ENCODE data around the gene DST. TPM values are rescaled to one million over a fixed set of nuclear protein-coding genes. Genes with fewer than 3 reads are reported as not detected.

The DST gene
- total and polyA plus RNA-seq, 2 of the 8 experiments (the other 6 are each of a cell fraction or from before 2014, with no cell fraction given): 49.4 to 116 TPM

- no peak for DNase-seq (ENCODE audit: low read depth in 1 of 2, low spot score in 2 of 2)
- no peaks in the 10 kb centered on the region for H3K23me2 ChIP-seq (ENCODE audit: low read depth, low read length)
- no peak overlapping the region for H3K56ac ChIP-seq (replicated peaks; ENCODE audit: insufficient read length, low read depth, low read length)
- no peaks in the 10 kb centered on the region for H3K79me1 ChIP-seq (ENCODE audit: low read depth, low read length)
- H3K14ac ChIP-seq (ENCODE audit: insufficient read length): no peak overlapping the region
- no peak overlapping the region for H2AFZ ChIP-seq (ENCODE audit: low read length)
- H3K4me3 ChIP-seq (ENCODE audit: extremely low read depth in 1 of 4, insufficient read depth in 2 of 4, low read depth in 3 of 4, low read length in 4 of 4): no peak overlapping the region
- no peak overlapping the region for H4K91ac ChIP-seq (replicated peaks; ENCODE audit: insufficient read length, low read length)
- no peak overlapping the region for H4K8ac ChIP-seq (ENCODE audit: extremely low read depth, insufficient read depth, low read length)
- 0 out of 7 replicates have a peak, but pooled peaks cover 0 to 3% (median 0%) of the 10 kb centered on the region in 4 experiments for H3K4me1 ChIP-seq (replicated peaks in 1 of 4; ENCODE audit: control insufficient read depth in 3 of 4, insufficient read depth in 4 of 4, low read length in 3 of 4)
- H3K4me2 ChIP-seq (ENCODE audit: insufficient read depth in 1 of 2, low read depth in 2 of 2, low read length in 2 of 2): no peak overlapping the region
- H2BK12ac ChIP-seq (ENCODE audit: low read depth, low read length): no peak overlapping the region
- H4K5ac ChIP-seq (ENCODE audit: insufficient read length, low read depth, low read length): no peak overlapping the region
- 89% methylated on average over 1 of the region's 1 CpG; no CpG with 5 or more reads in 1 of the 2 experiments for WGBS, 2 experiments (ENCODE audit: extremely low coverage in 1 of 2, insufficient coverage in 1 of 2, insufficient read length in 1 of 2, insufficient replicate concordance in 2 of 2, low coverage in 1 of 2, low lambda C conversion rate in 2 of 2, missing lambda C conversion rate in 1 of 2)
- H4K20me1 ChIP-seq (replicated peaks in 1 of 2; ENCODE audit: control insufficient read depth in 1 of 2, insufficient read depth in 2 of 2, low read length in 2 of 2): no peaks in the 10 kb centered on the region
- H3K4ac ChIP-seq (replicated peaks; ENCODE audit: insufficient read length, low read depth, low read length): no peak overlapping the region
- H3K36me3 ChIP-seq (ENCODE audit: control insufficient read depth in 2 of 4, insufficient read depth in 4 of 4, low read length in 3 of 4): peaks cover 0 to 13% (median 5%) of the 10 kb centered on the region in 4 experiments; a peak in 3 of 8 replicates
- no peaks in the 10 kb centered on the region for H3K9me3 ChIP-seq (ENCODE audit: insufficient read depth in 2 of 2, low read depth in 1 of 2, low read length in 1 of 2)
- FAIRE-seq: no peak
- H3K23ac ChIP-seq (ENCODE audit: insufficient read length): no peak overlapping the region
- CTCF ChIA-PET (ENCODE audit: partially characterized antibody): interaction anchor here (1.4 to 1.8 kb wide), 4 partner anchors 10 to 199 kb away, joined by 4 to 12 read pairs (median 4); partner anchors contain the start of gene DST
- H2AK5ac ChIP-seq (ENCODE audit: low read depth, low read length): no peak overlapping the region
- H3K27ac ChIP-seq (ENCODE audit: low read depth, low read length): no peak overlapping the region
- no peak overlapping the region for H2BK20ac ChIP-seq (ENCODE audit: low read length)
- H3K79me2 ChIP-seq (ENCODE audit: control insufficient read depth in 1 of 2, insufficient read depth in 2 of 2, low read length in 2 of 2): no peaks in the 10 kb centered on the region; a peak in 1 of 4 replicates
- H2BK5ac ChIP-seq (ENCODE audit: low read depth, low read length): no peak overlapping the region
- TF ChIP-seq KDM1A (IDR thresholded peaks at IDR 0.05; ENCODE audit: borderline replicate concordance, low read length): no peak
- no peak for TF ChIP-seq YY1 (IDR thresholded peaks at IDR 0.05; ENCODE audit: low read depth, low read length)
- no peak for TF ChIP-seq SIX5 (IDR thresholded peaks at IDR 0.05; ENCODE audit: low read depth, low read length)
- TF ChIP-seq BACH1 (IDR thresholded peaks at IDR 0.05; ENCODE audit: low read length): no peak
- POLR2A ChIA-PET (ENCODE audit: partially characterized antibody): no interaction called here
- H2BK120ac ChIP-seq (replicated peaks; ENCODE audit: low read depth, low read length): no peak overlapping the region
- no peak overlapping the region for H2BK15ac ChIP-seq (ENCODE audit: low read length)
- H3K9ac ChIP-seq (replicated peaks in 1 of 4; ENCODE audit: extremely low read depth in 1 of 4, low read depth in 3 of 4, low read length in 3 of 4): no peak overlapping the region
- H3K18ac ChIP-seq (ENCODE audit: extremely low read depth, low read length): no peak overlapping the region
- H3K27me3 ChIP-seq (replicated peaks in 1 of 4; ENCODE audit: control insufficient read depth in 3 of 4, extremely low read depth in 1 of 4, insufficient read depth in 3 of 4, low read length in 3 of 4): no peaks in the 10 kb centered on the region
Observed at GRCh38 chr6:56652231-56652630, 9.5 kb upstream of the DST start.
